ENCODE data around the gene ZNF157. TPM values are rescaled to one million over a fixed set of nuclear protein-coding genes. Genes with fewer than 3 reads are reported as not detected.
"Not testable (repeated sequence)": the region's sequence is repeated elsewhere in the genome, so short reads cannot be mapped to it uniquely, and the experiment has no call there.

ZNF157 gene
- polyA plus RNA-seq, 6 donors from 2014 or later: 0.23 to 1.3 (median 0.73) TPM; not detected in 1

GRCh38 chrX:47380837-47381236 is 10.5 kb downstream of the ZNF157 start:
- not testable (repeated sequence) for H3K9me3 Mint-ChIP-seq; H3K27me3 Mint-ChIP-seq; DNase-seq; H3K36me3 Mint-ChIP-seq; ATAC-seq (ENCODE audit: low read depth in 2 of 2)
- Mint-ChIP-seq H3K4me3 (peak overlapping the region in 6 of 8 donors; percentile 41 to 68 (median 55)), H3K4me1 (peaks cover 7 to 12% (median 7%) of the 10 kb centered on the region in 3 donors), H3K27ac (peak overlapping the region in 1 of 6 donors; percentile 80)

- H3K27me3 Mint-ChIP-seq: peaks cover 0 to 6% (median 0%) of the 10 kb centered on the region in 3 donors
- H3K4me3 Mint-ChIP-seq: no peak overlapping the region
- peaks cover 7 to 12% (median 7%) of the 10 kb centered on the region in 3 donors for H3K4me1 Mint-ChIP-seq
- no peaks in the 10 kb centered on the region for H3K36me3 Mint-ChIP-seq
- DNase-seq: peak; percentile 70
- no peaks in the 10 kb centered on the region for H3K9me3 Mint-ChIP-seq
- peak; percentile 78 to 84 for ATAC-seq (ENCODE audit: low read depth in 2 of 2)
- peak overlapping the region in 1 of 6 donors; percentile 63 for H3K27ac Mint-ChIP-seq
Measured at GRCh38 chrX:47384502-47384901, 14.1 kb downstream of the ZNF157 start.

- no peak for ATAC-seq (ENCODE audit: low read depth in 2 of 2)
Measured at GRCh38 chrX:47390780-47391179, 20.4 kb downstream of the ZNF157 start.

GRCh38 chrX:47413179-47413594 is 42.8 kb downstream of the ZNF157 start:
- peaks cover 21 to 49% of the 10 kb centered on the region in 2 donors for H3K36me3 Mint-ChIP-seq
- H3K4me1 Mint-ChIP-seq: peaks cover 0 to 3% (median 3%) of the 10 kb centered on the region in 3 donors
- ATAC-seq (ENCODE audit: low read depth in 2 of 2) (no peak), DNase-seq (no peak)
- H3K4me3 Mint-ChIP-seq: no peak overlapping the region
- H3K27me3 Mint-ChIP-seq: no peaks in the 10 kb centered on the region
- H3K9me3 Mint-ChIP-seq: peaks cover 8 to 60% (median 45%) of the 10 kb centered on the region in 7 donors
- no peak overlapping the region for H3K27ac Mint-ChIP-seq

More at GRCh38 chrX:47390780-47391179, 20.4 kb downstream of the ZNF157 start:
- Mint-ChIP-seq H3K27me3 (peaks cover 0 to 7% (median 0%) of the 10 kb centered on the region in 3 donors), H3K36me3 (peaks cover 0 to 5% of the 10 kb centered on the region in 2 donors), H3K4me1 (peaks cover 0 to 4% (median 0%) of the 10 kb centered on the region in 3 donors), H3K4me3 (no peak overlapping the region), H3K27ac (no peak overlapping the region), H3K9me3 (no peaks in the 10 kb centered on the region)
- no peak for DNase-seq

- peak overlapping the region in 1 of 8 donors; percentile 46 for H3K4me3 Mint-ChIP-seq
- DNase-seq (no peak), ATAC-seq (ENCODE audit: low read depth in 2 of 2) (peak in 1 of 2 donors; percentile 10)
- H3K36me3 Mint-ChIP-seq: peaks cover 6 to 7% of the 10 kb centered on the region in 2 donors
- H3K4me1 Mint-ChIP-seq: peaks cover 13 to 18% (median 17%) of the 10 kb centered on the region in 3 donors
- peak overlapping the region in 5 of 6 donors; percentile 32 to 92 (median 41) for H3K27ac Mint-ChIP-seq
- H3K9me3 Mint-ChIP-seq: peaks cover 7 to 31% (median 15%) of the 10 kb centered on the region in 7 donors
- no peaks in the 10 kb centered on the region for H3K27me3 Mint-ChIP-seq
Measured at GRCh38 chrX:47420265-47420664, 49.9 kb downstream of the ZNF157 start.

GRCh38 chrX:47420962-47421361 is 50.6 kb downstream of the ZNF157 start:
- peaks cover 7 to 28% (median 15%) of the 10 kb centered on the region in 7 donors for H3K9me3 Mint-ChIP-seq
- H3K27ac Mint-ChIP-seq: peak overlapping the region in 5 of 6 donors; percentile 32 to 95 (median 87)
- H3K27me3 Mint-ChIP-seq: no peaks in the 10 kb centered on the region
- DNase-seq: peak; percentile 10
- H3K36me3 Mint-ChIP-seq: peaks cover 6 to 7% of the 10 kb centered on the region in 2 donors
- peak overlapping the region in 3 of 8 donors; percentile 10 to 61 (median 53) for H3K4me3 Mint-ChIP-seq
- peak; percentile 73 to 77 for ATAC-seq (ENCODE audit: low read depth in 2 of 2)
- peaks cover 13 to 18% (median 17%) of the 10 kb centered on the region in 3 donors for H3K4me1 Mint-ChIP-seq

GRCh38 chrX:47422444-47422843 is 52.1 kb downstream of the ZNF157 start:
- no peaks in the 10 kb centered on the region for H3K27me3 Mint-ChIP-seq
- DNase-seq (no peak), ATAC-seq (ENCODE audit: low read depth in 2 of 2) (no peak)
- peaks cover 13 to 18% (median 17%) of the 10 kb centered on the region in 3 donors for H3K4me1 Mint-ChIP-seq
- H3K9me3 Mint-ChIP-seq: peaks cover 7 to 18% (median 9%) of the 10 kb centered on the region in 7 donors
- no peak overlapping the region for H3K27ac Mint-ChIP-seq
- H3K4me3 Mint-ChIP-seq: no peak overlapping the region
- peaks cover 6 to 7% of the 10 kb centered on the region in 2 donors for H3K36me3 Mint-ChIP-seq

GRCh38 chrX:47430925-47431324 is 60.5 kb downstream of the ZNF157 start:
- H3K9me3 Mint-ChIP-seq: peaks cover 0 to 8% (median 2%) of the 10 kb centered on the region in 7 donors
- DNase-seq (no peak), ATAC-seq (ENCODE audit: low read depth in 2 of 2) (no peak)
- H3K27ac Mint-ChIP-seq: no peak overlapping the region
- H3K27me3 Mint-ChIP-seq: peaks cover 0 to 4% (median 0%) of the 10 kb centered on the region in 3 donors
- no peak overlapping the region for H3K4me3 Mint-ChIP-seq
- H3K4me1 Mint-ChIP-seq: no peaks in the 10 kb centered on the region
- H3K36me3 Mint-ChIP-seq: no peaks in the 10 kb centered on the region

GRCh38 chrX:47446431-47446830 is 76.1 kb downstream of the ZNF157 start:
- no peak for ATAC-seq (ENCODE audit: low read depth in 2 of 2)
- no peak overlapping the region for H3K4me3 Mint-ChIP-seq
- H3K4me1 Mint-ChIP-seq: peaks cover 0 to 6% (median 0%) of the 10 kb centered on the region in 3 donors
- peak overlapping the region in 1 of 6 donors; percentile 38 for H3K27ac Mint-ChIP-seq
- H3K9me3 Mint-ChIP-seq: peaks cover 6 to 57% (median 39%) of the 10 kb centered on the region in 7 donors
- H3K27me3 Mint-ChIP-seq: no peaks in the 10 kb centered on the region
- peaks cover 29 to 30% of the 10 kb centered on the region in 2 donors for H3K36me3 Mint-ChIP-seq
- DNase-seq: no peak

- Mint-ChIP-seq H3K27ac (no peak overlapping the region), H3K27me3 (no peaks in the 10 kb centered on the region), H3K36me3 (peaks cover 31 to 32% of the 10 kb centered on the region in 2 donors), H3K9me3 (peaks cover 6 to 55% (median 39%) of the 10 kb centered on the region in 7 donors), H3K4me1 (peaks cover 0 to 6% (median 0%) of the 10 kb centered on the region in 3 donors), H3K4me3 (no peak overlapping the region)
- no peak for ATAC-seq (ENCODE audit: low read depth in 2 of 2)
- DNase-seq: no peak
Measured at GRCh38 chrX:47446971-47447370, 76.6 kb downstream of the ZNF157 start.

GRCh38 chrX:47447607-47448006 is 77.2 kb downstream of the ZNF157 start:
- Mint-ChIP-seq H3K27ac (no peak overlapping the region), H3K9me3 (peaks cover 6 to 55% (median 39%) of the 10 kb centered on the region in 7 donors), H3K36me3 (peaks cover 34 to 37% of the 10 kb centered on the region in 2 donors), H3K27me3 (no peaks in the 10 kb centered on the region), H3K4me3 (no peak overlapping the region), H3K4me1 (peaks cover 0 to 6% (median 0%) of the 10 kb centered on the region in 3 donors)
- DNase-seq (no peak), ATAC-seq (ENCODE audit: low read depth in 2 of 2) (no peak)

- H3K36me3 Mint-ChIP-seq: peaks cover 37 to 41% of the 10 kb centered on the region in 2 donors
- DNase-seq (no peak), ATAC-seq (ENCODE audit: low read depth in 2 of 2) (no peak)
- H3K9me3 Mint-ChIP-seq: peaks cover 6 to 56% (median 39%) of the 10 kb centered on the region in 7 donors
- no peak overlapping the region for H3K4me3 Mint-ChIP-seq
- peaks cover 0 to 6% (median 0%) of the 10 kb centered on the region in 3 donors for H3K4me1 Mint-ChIP-seq
- no peak overlapping the region for H3K27ac Mint-ChIP-seq
- H3K27me3 Mint-ChIP-seq: no peaks in the 10 kb centered on the region
Measured at GRCh38 chrX:47448165-47448806, 77.9 kb downstream of the ZNF157 start.

GRCh38 chrX:47452112-47452511 is 81.7 kb downstream of the ZNF157 start:
- no peak overlapping the region for H3K27ac Mint-ChIP-seq
- peak overlapping the region in 1 of 8 donors; percentile 68 for H3K4me3 Mint-ChIP-seq
- no peaks in the 10 kb centered on the region for H3K27me3 Mint-ChIP-seq
- ATAC-seq (ENCODE audit: low read depth in 2 of 2) (no peak), DNase-seq (no peak)
- peaks cover 48 to 62% of the 10 kb centered on the region in 2 donors for H3K36me3 Mint-ChIP-seq
- H3K4me1 Mint-ChIP-seq: peaks cover 0 to 2% (median 0%) of the 10 kb centered on the region in 3 donors
- H3K9me3 Mint-ChIP-seq: peaks cover 3 to 41% (median 35%) of the 10 kb centered on the region in 7 donors

GRCh38 chrX:47456080-47456479 is 85.7 kb downstream of the ZNF157 start:
- Mint-ChIP-seq H3K9me3 (peaks cover 0 to 11% (median 5%) of the 10 kb centered on the region in 7 donors), H3K36me3 (peaks cover 26 to 42% of the 10 kb centered on the region in 2 donors), H3K4me3 (no peak overlapping the region), H3K27me3 (no peaks in the 10 kb centered on the region), H3K27ac (peak overlapping the region in 1 of 6 donors; percentile 16), H3K4me1 (peaks cover 0 to 7% (median 4%) of the 10 kb centered on the region in 3 donors)
- DNase-seq (no peak), ATAC-seq (ENCODE audit: low read depth in 2 of 2) (no peak)
